ENCODE measurements around the gene IL12RB2.

GRCh38 chr1:67383999-67384638, 76.4 kb downstream of the IL12RB2 start:
- no peak for TF ChIP-seq ZNF114 (tag by site-specific recombination; IDR thresholded peaks at IDR 0.05)
- TF ChIP-seq CTCF (tag by site-specific recombination; IDR thresholded peaks at IDR 0.05) = no peak
- no peak for TF ChIP-seq ZEB2 (tag by site-specific recombination; IDR thresholded peaks at IDR 0.05)
- TF ChIP-seq ZBTB26 (tag by site-specific recombination; optimal IDR thresholded peaks at IDR 0.05) = no peak
- no peak for TF ChIP-seq ZNF560 (tag by site-specific recombination; IDR thresholded peaks at IDR 0.05; ENCODE audit: borderline replicate concordance)
- TF ChIP-seq, protein P1, sequence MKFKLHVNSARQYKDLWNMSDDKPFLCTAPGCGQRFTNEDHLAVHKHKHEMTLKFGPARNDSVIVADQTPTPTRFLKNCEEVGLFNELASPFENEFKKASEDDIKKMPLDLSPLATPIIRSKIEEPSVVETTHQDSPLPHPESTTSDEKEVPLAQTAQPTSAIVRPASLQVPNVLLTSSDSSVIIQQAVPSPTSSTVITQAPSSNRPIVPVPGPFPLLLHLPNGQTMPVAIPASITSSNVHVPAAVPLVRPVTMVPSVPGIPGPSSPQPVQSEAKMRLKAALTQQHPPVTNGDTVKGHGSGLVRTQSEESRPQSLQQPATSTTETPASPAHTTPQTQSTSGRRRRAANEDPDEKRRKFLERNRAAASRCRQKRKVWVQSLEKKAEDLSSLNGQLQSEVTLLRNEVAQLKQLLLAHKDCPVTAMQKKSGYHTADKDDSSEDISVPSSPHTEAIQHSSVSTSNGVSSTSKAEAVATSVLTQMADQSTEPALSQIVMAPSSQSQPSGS (tag by site-specific recombination; IDR thresholded peaks at IDR 0.05; ENCODE audit: low read depth) = no peak
- no peak for TF ChIP-seq PRDM10 (tag by site-specific recombination; IDR thresholded peaks at IDR 0.05)
- TF ChIP-seq ZNF202 (tag by site-specific recombination; IDR thresholded peaks at IDR 0.05; ENCODE audit: borderline replicate concordance) = no peak
- no peak for TF ChIP-seq ZNF266 (tag by site-specific recombination; IDR thresholded peaks at IDR 0.05; ENCODE audit: low read depth)
- TF ChIP-seq ZNF223 (tag by site-specific recombination; IDR thresholded peaks at IDR 0.05) = no peak
- no peak for TF ChIP-seq ZNF704 (tag by site-specific recombination; IDR thresholded peaks at IDR 0.05)
- no peak for TF ChIP-seq HOXA7 (CRISPR knock-in tag; IDR thresholded peaks at IDR 0.05; ENCODE audit: borderline replicate concordance)
- TF ChIP-seq ZNF416 (tag by site-specific recombination; IDR thresholded peaks at IDR 0.05) = no peak

Data from HEK293 (cell line).